ENCODE measurements around the gene AGBL1. TPM values are rescaled to one million over a fixed set of nuclear protein-coding genes. Genes with fewer than 3 reads are reported as not detected.
A peak's percentile ranks its signal among the peaks of the same experiment; 100 is the strongest.

AGBL1 gene
- polyA plus RNA-seq, 4 donors: 0.06 to 0.15 (median 0.10) TPM

DNA sequence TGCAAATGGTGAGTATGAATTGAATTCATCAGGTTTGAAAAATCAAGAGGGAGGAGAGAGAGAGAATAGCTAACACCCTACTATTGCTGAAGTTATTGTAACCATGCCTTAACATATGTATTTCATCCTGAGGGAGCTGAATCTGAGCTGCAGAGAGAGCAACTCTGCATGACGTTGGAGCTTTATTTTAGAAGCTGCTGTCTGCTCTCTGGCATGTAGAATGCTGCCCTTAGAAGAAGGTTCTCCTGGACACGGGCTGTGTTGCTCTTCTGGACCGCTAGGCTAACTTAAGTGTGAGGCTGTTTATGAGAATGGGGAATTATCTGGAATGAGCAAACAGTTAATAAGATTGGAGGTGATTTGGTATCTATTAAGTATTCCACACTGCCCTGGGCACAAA, 814.6 kb downstream of the AGBL1 start:
- DNase-seq (ENCODE audit: low read depth in 4 of 4, low spot score in 3 of 4): no peak

DNA sequence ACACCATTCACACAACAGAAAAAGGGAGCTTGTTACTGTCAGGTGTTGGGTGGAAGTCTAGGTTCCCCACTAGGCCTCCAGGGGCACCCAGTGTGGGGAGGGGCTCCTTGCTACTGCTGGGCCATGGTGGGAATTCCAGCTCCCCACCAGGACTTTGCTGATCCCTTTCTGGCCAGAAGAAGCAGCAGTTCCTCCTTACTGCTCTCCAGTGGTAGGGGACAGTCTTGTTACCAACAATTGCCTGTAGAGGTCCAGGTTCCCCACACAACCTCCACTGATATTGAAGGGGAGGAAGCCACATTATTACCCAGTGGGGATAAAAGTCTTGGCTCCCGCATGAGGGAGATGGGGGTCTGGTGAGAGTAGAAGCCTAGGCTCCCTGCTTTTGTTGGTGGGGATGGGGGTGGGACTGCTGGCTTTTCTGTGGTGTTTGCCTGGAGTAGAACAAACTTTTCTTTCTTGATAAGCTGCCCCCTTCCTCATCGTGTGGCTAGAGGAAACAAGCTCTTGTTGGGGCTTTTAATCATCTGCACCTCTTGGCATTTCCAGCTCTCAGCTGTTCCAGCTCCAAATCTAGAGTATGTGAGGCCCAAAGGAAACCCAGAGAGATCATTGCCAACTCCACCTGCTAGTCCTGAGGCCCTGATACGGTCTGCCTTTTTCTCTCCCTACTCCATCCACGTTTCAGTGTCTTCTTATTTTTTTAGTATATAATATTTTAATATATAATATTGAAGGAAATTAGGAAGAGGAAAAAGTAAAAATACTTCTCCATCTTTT, 824.2 kb downstream of the AGBL1 start:
- DNase-seq (ENCODE audit: low read depth in 4 of 4, low spot score in 3 of 4): no peak

GRCh38 chr15:86905625-86906256, 826.1 kb downstream of the AGBL1 start:
- DNase-seq (ENCODE audit: low read depth in 4 of 4, low spot score in 3 of 4): no peak

DNA sequence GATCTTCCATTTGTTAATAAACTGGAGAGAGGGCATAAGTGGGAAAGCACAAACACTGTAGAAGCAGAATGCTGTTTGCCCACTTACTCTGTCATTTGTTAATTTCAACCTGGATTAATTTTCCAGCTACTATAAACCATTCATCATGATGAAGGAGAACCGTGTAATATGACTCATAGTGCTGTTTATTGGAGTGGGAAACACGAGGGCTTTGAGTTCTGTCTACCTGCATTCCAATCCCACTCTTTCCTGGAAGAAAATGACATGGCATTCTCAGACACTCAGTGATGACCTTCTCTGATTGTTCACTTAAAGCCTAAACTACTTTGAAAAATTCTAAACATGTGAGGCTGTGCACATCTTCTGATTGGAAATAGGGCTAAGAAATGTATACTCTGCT, 826.7 kb downstream of the AGBL1 start:
- DNase-seq (ENCODE audit: low read depth in 4 of 4, low spot score in 3 of 4): no peak

DNA sequence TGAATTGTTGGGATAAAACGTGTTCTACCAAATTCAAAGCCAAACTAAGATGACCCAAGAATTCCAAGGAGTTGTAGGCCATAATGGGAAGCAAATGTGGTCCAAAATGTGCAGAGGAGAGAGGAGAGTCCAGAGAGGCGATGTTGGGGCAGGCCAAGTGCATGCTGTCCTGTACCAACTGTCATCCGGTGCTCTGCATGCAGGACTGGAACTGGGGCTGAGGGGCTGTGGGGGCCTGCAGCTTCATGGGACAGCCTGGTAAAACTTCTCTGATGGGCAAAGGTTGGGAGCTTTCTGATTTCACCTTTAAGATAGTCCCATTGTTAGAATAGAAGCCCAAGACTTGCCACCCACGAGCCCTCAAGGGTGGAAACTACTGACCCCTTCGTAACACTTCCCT, 831.4 kb downstream of the AGBL1 start:
- DNase-seq (ENCODE audit: low read depth in 4 of 4, low spot score in 3 of 4): no peak

DNA sequence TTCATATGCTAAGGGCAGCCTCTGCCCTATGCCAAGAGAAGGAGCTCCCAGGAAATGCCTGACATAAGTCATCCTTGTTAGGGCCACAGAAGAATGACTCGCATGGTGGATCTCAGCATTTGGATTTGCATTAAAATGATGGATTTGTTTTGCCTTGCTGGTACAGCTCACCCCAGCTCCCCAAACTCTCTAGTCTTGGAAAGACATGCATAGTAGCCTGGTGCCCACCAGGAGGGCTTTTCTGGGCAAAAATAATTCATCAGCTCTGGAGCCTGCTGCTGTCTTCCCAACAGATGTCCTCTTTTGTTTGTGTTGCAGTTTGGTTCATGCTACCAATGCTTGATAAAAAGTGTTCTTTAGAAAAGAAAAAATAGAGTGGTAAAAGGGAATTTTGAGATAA, 833.0 kb downstream of the AGBL1 start:
- no peak for DNase-seq (ENCODE audit: low read depth in 4 of 4, low spot score in 3 of 4)

DNA sequence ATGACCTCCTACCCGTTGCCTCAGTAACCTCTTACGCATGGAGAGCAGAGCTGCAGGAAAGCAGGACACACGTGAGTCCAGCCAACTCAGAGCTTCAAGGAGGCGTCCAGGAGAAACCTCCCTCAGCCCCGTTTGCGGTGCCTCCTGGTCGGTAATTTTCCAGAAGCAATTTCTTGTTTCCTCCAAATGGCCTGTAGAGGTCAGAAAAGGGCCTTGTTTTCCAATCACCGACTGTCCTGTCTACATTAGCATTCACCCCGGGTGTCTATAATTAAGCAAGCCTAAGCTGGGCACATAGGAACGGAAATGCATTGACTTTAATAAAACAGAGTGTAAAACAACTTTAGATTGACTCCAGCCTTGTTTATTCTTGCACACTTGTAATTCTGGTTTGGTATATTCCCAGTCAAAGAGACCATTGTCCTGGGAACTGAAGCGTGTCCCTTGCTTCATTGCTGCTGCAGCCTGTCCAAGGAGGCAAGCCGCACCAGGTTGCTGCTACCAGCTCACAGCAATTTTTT, 836.2 kb downstream of the AGBL1 start:
- DNase-seq (ENCODE audit: low read depth in 4 of 4, low spot score in 3 of 4): peak; percentile 28 to 48 (median 41)

DNA sequence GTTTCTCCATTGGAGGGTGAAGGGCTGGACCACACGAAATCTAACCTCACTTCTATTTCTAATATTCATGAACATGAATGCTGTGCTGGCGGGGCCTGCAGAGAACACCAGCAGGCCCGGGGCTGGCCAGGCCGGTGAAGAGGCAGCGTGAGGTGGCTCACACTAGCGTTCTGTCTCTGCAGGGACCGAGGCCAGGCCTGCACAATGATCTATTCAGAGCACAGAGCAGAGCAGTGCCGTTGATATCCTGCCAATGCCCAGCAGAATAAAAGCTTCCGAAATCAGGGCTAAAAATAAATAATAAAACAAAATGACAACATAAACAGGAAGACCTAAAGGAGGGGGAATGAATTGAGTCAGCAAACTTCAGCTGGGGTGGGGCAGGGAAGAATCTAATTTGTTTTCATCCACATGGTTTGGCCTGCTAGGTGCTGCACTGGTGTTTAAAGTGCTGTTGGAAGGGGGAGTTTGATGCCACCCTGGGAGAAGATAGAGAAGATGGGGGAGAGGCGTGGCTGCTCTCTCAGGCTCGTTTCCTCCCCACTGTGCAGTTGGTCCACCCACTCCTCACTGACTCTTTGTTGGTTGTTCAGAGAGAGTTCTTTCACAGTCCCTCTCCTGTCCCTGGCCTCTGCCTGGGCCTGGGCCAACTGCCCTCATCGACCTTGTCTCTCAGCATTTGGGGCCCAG, 837.1 kb downstream of the AGBL1 start:
- no peak for DNase-seq (ENCODE audit: low read depth in 4 of 4, low spot score in 3 of 4)

DNA sequence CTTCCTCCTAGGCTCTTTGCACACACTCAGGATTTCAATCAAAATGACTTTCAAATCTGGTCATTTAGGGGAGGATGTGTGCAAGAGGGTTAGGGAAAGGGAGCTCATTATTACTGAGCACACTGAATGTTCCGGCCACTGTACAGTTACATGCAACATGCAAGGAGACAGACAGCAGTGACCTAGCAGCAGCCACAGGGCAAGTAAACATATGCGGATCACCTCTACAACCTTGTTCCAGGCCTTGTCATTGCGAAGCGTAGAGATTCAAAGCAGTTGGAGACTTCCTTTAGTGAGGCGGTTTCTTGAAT, 837.6 kb downstream of the AGBL1 start:
- no peak for DNase-seq (ENCODE audit: low read depth in 4 of 4, low spot score in 3 of 4)

DNA sequence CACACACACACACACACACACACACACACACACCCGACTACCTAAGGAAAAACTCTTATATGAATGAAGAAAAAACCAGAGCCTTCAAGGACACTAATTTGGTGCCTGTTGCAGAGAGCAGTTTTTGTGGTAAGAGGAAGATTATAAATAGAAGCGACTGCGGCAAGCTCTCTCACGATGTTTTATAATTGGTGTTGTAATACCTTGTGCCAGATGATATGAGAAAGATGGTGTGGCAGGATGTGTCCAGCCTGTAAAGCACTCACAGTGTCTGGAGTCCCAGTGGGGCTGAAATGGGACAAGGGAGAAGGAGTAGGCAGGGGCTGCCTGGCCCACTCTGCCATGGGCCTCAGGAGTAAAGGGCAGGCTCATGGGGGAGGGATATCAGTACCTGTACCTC, 839.9 kb downstream of the AGBL1 start:
- DNase-seq (ENCODE audit: low read depth in 4 of 4, low spot score in 3 of 4): no peak

GRCh38 chr15:86929461-86929860, 849.8 kb downstream of the AGBL1 start:
- no peak for DNase-seq (ENCODE audit: low read depth in 4 of 4, low spot score in 3 of 4)

GRCh38 chr15:86932456-86932855, 852.8 kb downstream of the AGBL1 start:
- DNase-seq (ENCODE audit: low read depth in 4 of 4, low spot score in 3 of 4): no peak

DNA sequence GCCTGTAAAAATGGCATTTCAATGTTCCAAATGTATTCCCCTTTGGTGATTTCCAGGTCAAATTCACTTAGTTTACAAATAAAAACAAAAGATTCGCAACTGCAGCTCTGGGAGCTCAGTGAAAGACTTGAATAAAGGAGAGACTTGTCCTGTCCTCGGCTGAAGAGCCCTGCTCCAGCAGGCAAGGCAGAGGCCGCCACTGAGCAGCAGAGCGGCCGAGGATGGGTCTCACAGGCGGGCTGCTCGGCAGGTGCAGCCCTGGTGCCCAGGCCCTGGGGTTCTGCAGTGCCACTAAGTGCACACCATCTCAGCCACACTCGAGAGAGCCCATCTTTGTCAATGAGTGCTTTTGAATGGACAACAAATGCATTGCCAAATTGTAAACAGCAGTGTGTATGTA, 856.2 kb downstream of the AGBL1 start:
- no peak for DNase-seq (ENCODE audit: low read depth in 4 of 4, low spot score in 3 of 4)

GRCh38 chr15:86942285-86942684, 862.6 kb downstream of the AGBL1 start:
- no peak for DNase-seq (ENCODE audit: low read depth in 4 of 4, low spot score in 3 of 4)

GRCh38 chr15:86948719-86949118, 869.0 kb downstream of the AGBL1 start:
- no peak for DNase-seq (ENCODE audit: low read depth in 4 of 4, low spot score in 3 of 4)

DNA sequence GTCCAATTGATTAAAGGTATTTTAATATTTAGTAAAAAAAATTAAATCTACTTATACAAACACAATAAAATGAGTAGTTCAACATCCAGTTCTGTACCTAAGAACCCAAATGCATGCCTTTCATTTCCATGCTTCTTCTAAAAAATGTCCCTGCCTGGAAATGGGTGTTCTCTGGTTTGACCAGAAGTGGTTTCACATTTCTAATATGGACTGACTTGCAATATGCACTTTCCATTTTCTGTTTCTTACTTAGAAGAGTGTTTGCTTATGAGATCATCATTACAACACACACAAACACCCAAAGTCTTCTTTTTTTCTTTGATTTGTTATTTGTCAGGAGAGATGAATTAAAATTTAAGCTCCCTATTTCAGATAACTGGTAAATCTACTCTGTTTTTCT, 879.6 kb downstream of the AGBL1 start:
- no peak for DNase-seq (ENCODE audit: low read depth in 4 of 4, low spot score in 3 of 4)

- DNase-seq (ENCODE audit: low read depth in 4 of 4, low spot score in 3 of 4): no peak
Measured at GRCh38 chr15:86961669-86962068, 882.0 kb downstream of the AGBL1 start.

GRCh38 chr15:86964271-86964670, 884.6 kb downstream of the AGBL1 start:
- no peak for DNase-seq (ENCODE audit: low read depth in 4 of 4, low spot score in 3 of 4)

DNA sequence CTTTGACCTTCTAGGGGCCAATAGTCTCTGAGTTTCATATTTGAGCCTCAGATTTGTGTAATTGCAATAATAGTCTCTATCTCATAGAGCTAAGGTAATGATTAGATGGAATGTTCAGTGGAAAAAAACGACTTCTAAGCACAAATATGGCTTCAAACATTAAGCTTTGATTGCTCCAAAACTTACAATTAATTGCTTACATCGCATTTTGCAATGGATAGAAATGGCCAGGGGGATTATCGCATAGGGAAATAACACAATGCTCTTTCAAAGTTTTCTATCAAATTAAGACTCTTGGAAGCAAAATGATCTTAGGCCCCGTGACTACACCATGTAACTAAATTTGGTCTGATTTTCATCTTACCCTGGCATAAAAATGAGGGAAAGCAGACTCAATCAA, 888.6 kb downstream of the AGBL1 start:
- no peak for DNase-seq (ENCODE audit: low read depth in 4 of 4, low spot score in 3 of 4)

DNA sequence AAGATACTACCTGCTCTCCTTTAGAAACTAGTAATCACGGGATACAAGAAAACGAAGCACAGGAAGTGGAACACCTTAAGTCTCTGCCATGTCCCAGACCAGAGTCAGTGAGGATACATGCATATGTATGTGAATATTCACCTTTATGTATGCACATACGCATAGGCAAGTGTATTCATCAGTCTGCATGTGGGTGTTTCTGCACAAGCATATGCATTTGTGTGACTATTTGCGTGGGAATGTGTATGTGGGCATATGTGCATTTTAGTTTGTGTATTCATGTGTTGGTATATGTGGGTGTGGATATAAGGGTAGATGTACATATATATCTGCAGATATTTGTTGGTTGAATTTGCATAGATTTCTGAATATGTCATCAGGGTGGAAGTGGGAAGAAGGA, 889.7 kb downstream of the AGBL1 start:
- DNase-seq (ENCODE audit: low read depth in 4 of 4, low spot score in 3 of 4): no peak

- no peak for DNase-seq (ENCODE audit: low read depth in 4 of 4, low spot score in 3 of 4)
Measured at GRCh38 chr15:86973284-86973844, 893.7 kb downstream of the AGBL1 start.
